ENCODE results near the gene PXDN.

PXDN gene

GRCh38 chr2:1585635-1586034 lies 158.7 kb downstream of the PXDN start:
- no peak for DNase-seq (ENCODE audit: low read depth, low spot score)

DNA sequence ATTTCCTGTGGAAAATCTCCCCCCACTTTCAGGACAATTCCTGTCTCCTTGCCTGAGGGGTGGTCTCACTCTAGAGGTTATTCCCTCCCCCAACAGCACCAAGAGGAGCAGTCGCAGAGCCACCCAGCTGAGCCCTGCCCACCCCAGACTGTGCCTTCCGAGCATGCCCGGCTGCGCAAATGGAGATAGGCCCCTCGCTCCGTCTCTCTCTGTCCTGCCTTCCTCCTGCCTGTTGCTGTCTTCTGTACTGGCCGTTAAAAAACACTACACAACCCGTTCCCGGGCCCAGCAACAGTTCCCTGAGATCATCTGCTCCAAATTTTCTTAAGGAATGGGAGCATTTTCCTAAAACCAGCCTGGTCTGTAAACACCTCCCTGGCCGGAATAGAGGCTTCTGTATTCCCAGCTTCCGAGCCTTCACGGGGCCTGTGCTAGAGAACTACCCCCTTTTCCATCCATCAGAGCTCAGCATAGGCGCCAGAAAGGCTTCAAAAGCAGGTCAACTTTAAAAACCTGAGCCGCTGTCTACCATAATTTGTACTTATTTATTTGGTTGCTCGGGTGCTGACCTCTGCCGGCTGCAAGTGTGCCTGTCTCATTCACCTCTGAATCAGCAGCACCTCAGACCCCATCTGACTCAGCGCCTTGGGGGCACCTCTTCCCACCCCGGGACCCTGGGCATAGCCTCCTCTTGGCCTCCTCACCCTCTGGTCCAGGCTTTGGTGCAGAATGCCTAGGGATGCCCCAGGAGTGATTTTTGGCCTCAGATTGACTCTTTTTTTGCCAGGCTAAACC lies 159.4 kb downstream of the PXDN start:
- no peak for DNase-seq (ENCODE audit: low read depth, low spot score)

DNA sequence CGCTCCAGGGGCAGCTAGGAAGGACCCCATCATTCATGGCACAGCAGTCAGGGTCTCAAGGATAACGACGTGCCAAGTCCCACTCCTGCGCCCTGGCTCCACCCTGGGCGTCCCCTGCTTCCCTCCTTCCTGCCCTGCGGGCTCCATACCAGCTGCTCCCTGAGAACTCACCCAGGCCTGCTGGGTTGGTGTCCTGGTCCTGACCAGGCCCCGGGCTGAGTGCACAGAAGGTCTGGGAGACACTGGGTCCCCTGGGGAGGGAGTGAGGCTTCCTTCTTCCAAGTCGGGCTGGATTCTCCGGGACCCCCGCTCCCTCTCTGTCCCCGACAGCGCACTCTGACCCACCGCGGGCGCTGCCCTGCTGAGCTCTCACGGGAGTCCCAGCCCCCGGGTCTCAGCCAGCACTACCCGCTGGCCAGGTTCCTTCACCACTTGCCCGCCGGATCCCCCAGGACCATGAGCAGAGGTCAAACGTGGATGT lies 160.2 kb downstream of the PXDN start:
- no peak for DNase-seq (ENCODE audit: low read depth, low spot score)

GRCh38 chr2:1582891-1583341 lies 161.4 kb downstream of the PXDN start:
- DNase-seq (ENCODE audit: low read depth, low spot score): no peak

GRCh38 chr2:1581965-1582625 lies 162.2 kb downstream of the PXDN start:
- no peak for DNase-seq (ENCODE audit: low read depth, low spot score)
